ENCODE results near the gene ANKRD44.

DNA sequence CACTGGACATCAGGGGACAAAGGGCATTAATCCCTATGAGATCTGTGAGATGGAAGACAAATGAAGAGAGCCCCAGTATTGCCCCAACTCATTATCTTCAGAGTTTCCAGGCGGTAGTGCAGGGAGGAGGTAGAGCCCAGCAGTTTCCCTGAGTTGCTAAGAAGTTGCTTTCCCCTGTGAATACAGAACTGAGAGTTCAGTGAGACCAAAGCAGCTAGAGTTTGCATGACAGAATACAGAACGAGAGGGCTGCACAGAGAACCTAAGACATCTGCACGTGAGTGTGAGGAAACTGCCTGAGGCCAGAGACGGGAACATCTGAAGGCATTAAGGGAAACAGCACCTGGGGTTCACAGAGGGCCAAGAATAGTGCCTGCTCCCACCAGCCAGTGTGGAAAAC lies 366.0 kb downstream of the ANKRD44 start:
- no peak for TF ChIP-seq POLR2A (IDR thresholded peaks at IDR 0.05; ENCODE audit: extremely low read depth, insufficient read length)
- no peak for TF ChIP-seq CTCF (IDR thresholded peaks at IDR 0.05; ENCODE audit: low read depth, low read length)
- no peak for TF ChIP-seq MAX (IDR thresholded peaks at IDR 0.05; ENCODE audit: low read depth, low read length)
- no peak for TF ChIP-seq MYC (IDR thresholded peaks at IDR 0.05; ENCODE audit: low read depth, low read length)

All from NB4 (cell line).